K562 (cell line): Measurements from ENCODE around the gene MAP1LC3B2. TPM values are rescaled to one million over a fixed set of nuclear protein-coding genes. Genes with fewer than 3 reads are reported as not detected.
A peak's percentile ranks its signal among the peaks of the same experiment; 100 is the strongest.

ENCODE experiments used
- ATAC-seq: fragments of 200-7000 bp; cut with Tn5 transposase; 3 replicates; pipeline ENCODE4 v1.9.1; 2020; ENCODE audit warnings: moderate library complexity
- BruUV-seq: library from RNA; stranded (reverse); fragments of 400-500 nt; replicated peaks from 2 replicates; lab custom pipeline; 2021; lab: Mats Ljungman, UMichigan
- CTCF ChIA-PET: fragments of 300-600 bp; formaldehyde crosslinking; extraction: SDS; loops from one replicate; lab custom pipeline; 2021; ENCODE audit warnings: low intra/inter-chr PET ratio; lab: Yijun Ruan, JAX
- POLR2A ChIA-PET: fragments of 300-600, 350-650 bp; sonication (Branson Sonifier 250); formaldehyde crosslinking; extraction: SDS; loops from one replicate; lab custom pipeline; 2021; ENCODE audit warnings: antibody characterized with exemption, inconsistent platforms; lab: Yijun Ruan, JAX
- DNase-seq, 4 experiments: peaks; one replicate each; pipeline versions ENCODE4 v3.0.0 to v3.0.0-alpha.2; 2011 to 2018; ENCODE audit warnings: low spot score in 3 of 4, mixed read lengths in 3 of 4; ENCODE audit errors: extremely low read depth in 1 of 4
- FAIRE-seq: peaks from 2 replicates; lab custom pipeline; 2011; peaks lifted over from hg19 to GRCh38; lab: Jason Lieb, UNC
- H2AFZ ChIP-seq: 2 replicates; pipeline ENCODE4 v1.6.0; 2011; ENCODE audit warnings: low read depth, low read length, control low read depth, inconsistent platforms
- H3K27ac ChIP-seq: fragments of 200-600 bp; 3 replicates; pipeline ENCODE4 v1.8.0; 2011; ENCODE audit warnings: low read depth, mild to moderate bottlenecking, control low read depth, inconsistent platforms, low read length, moderate library complexity, mixed read lengths; ENCODE audit errors: extremely low read depth
- H3K27me3 ChIP-seq, 2 experiments: fragments of 300-600 bp in 1 of 2; 2 replicates in 1 of 2; 3 replicates in 1 of 2; pipeline versions ENCODE4 v1.6.0 to v1.8.0; 2011; ENCODE audit warnings: inconsistent platforms in 2 of 2, low read length in 2 of 2, mild to moderate bottlenecking in 1 of 2, mixed read lengths in 1 of 2, moderate library complexity in 1 of 2; ENCODE audit not compliant: control insufficient read depth in 2 of 2, insufficient read depth in 2 of 2
- H3K36me3 ChIP-seq: fragments of 300-600 bp; 3 replicates; pipeline ENCODE4 v1.8.0; 2011; ENCODE audit warnings: mild to moderate bottlenecking, low read length, inconsistent platforms; ENCODE audit not compliant: control insufficient read depth, insufficient read depth
- H3K4me1 ChIP-seq, 2 experiments: fragments of 200-600 bp in 1 of 2; replicated peaks in 1 of 2; 2 replicates in 1 of 2; 3 replicates in 1 of 2; pipeline versions ENCODE4 v1.5.1 to v1.8.0; 2011; ENCODE audit warnings: inconsistent platforms in 2 of 2, low read length in 2 of 2, mild to moderate bottlenecking in 1 of 2, mixed read lengths in 1 of 2, moderate library complexity in 1 of 2; ENCODE audit not compliant: control insufficient read depth in 2 of 2, insufficient read depth in 2 of 2
- H3K4me2 ChIP-seq: 2 replicates; pipeline ENCODE4 v1.6.1; 2011; ENCODE audit warnings: low read length, control low read depth, inconsistent platforms, mixed read lengths; ENCODE audit not compliant: insufficient read depth
- H3K4me3 ChIP-seq: fragments of 200-600 bp; sonication (generic), shearing (Covaris generic); 2 replicates; pipeline ENCODE4 v1.5.1; 2016; ENCODE audit warnings: control low read depth, inconsistent platforms
- H3K79me2 ChIP-seq: fragments of 200-600 bp; 3 replicates; pipeline ENCODE4 v1.8.0; 2011; ENCODE audit warnings: low read length, inconsistent platforms; ENCODE audit not compliant: control insufficient read depth, insufficient read depth
- H3K9ac ChIP-seq, 2 experiments: 2 replicates each; pipeline versions ENCODE4 v1.6.0 to v1.6.1; 2011; ENCODE audit warnings: low read depth in 2 of 2, low read length in 2 of 2, control low read depth in 1 of 2, inconsistent platforms in 1 of 2, mild to moderate bottlenecking in 1 of 2, mixed read lengths in 1 of 2; ENCODE audit not compliant: insufficient read depth in 1 of 2
- H3K9me1 ChIP-seq: one replicate; pipeline ENCODE4 v1.6.0; 2011; ENCODE audit warnings: inconsistent platforms, mild to moderate bottlenecking, low read length, moderate library complexity; ENCODE audit not compliant: control insufficient read depth, insufficient read depth
- H3K9me3 ChIP-seq: replicated peaks from 2 replicates; pipeline ENCODE4 v1.5.1; 2011; ENCODE audit warnings: low read depth, low read length, inconsistent platforms; ENCODE audit not compliant: control insufficient read depth, insufficient read depth
- H4K20me1 ChIP-seq: replicated peaks from 2 replicates; pipeline ENCODE4 v1.6.1; 2011; ENCODE audit warnings: low read length, inconsistent platforms, mixed read lengths; ENCODE audit not compliant: control insufficient read depth, insufficient read depth
- ADNP ChIP-seq: fragments of 200-800 bp; sonication (Bioruptor generic); IDR thresholded peaks from 2 replicates; pipeline ENCODE4 v1.6.1; 2016; ENCODE audit warnings: missing genetic modification characterization, missing compliant biosample characterization
- BCOR ChIP-seq: fragments of 450-650 bp; IDR thresholded peaks from 2 replicates; pipeline ENCODE4 v1.6.1; 2016
- CXXC5 ChIP-seq: fragments of 250-450 bp; sonication (Bioruptor Pico); IDR thresholded peaks from 2 replicates; pipeline ENCODE4 v1.8.0; 2022; ENCODE audit warnings: inconsistent platforms, mild to moderate bottlenecking, moderate library complexity
- HDAC2 ChIP-seq: fragments of 450-650 bp; IDR thresholded peaks from 2 replicates; pipeline ENCODE4 v1.6.1; 2016; ENCODE audit warnings: mild to moderate bottlenecking
- KDM1A ChIP-seq, 2 experiments: fragments of 450-650 bp; IDR thresholded peaks; 2 replicates each; pipeline ENCODE4 v1.6.1; 2016; ENCODE audit warnings: mild to moderate bottlenecking in 2 of 2
- LEF1 ChIP-seq: fragments of 450-650 bp; IDR thresholded peaks from 2 replicates; pipeline ENCODE4 v1.6.1; 2016; ENCODE audit warnings: mild to moderate bottlenecking
- NFIC ChIP-seq: fragments of 450-650 bp; IDR thresholded peaks from 2 replicates; pipeline ENCODE4 v1.6.1; 2017; ENCODE audit warnings: mild to moderate bottlenecking, inconsistent platforms
- NFIX ChIP-seq: fragments of 250-450 bp; sonication (Bioruptor Pico); IDR thresholded peaks from 2 replicates; pipeline ENCODE4 v1.4.0; 2020; ENCODE audit warnings: low read depth, mild to moderate bottlenecking, moderate library complexity
- RBM25 ChIP-seq: fragments of 200-400 bp; formaldehyde crosslinking; IDR thresholded peaks from 2 replicates; pipeline ENCODE4 v1.6.1; 2018; ENCODE audit warnings: low read length, low read depth, moderate library complexity; ENCODE audit not compliant: severe bottlenecking
- STAT5A ChIP-seq: IDR thresholded peaks from 2 replicates; pipeline ENCODE4 v1.6.1; 2012; ENCODE audit warnings: low read length, inconsistent platforms, borderline replicate concordance
- ZFX ChIP-seq: sonication (generic); formaldehyde crosslinking; IDR thresholded peaks from 2 replicates; pipeline ENCODE4 v1.8.0; 2022; ENCODE audit warnings: mild to moderate bottlenecking, missing genetic modification reagents, moderate library complexity
- ZNF592 ChIP-seq: fragments of 450-650 bp; IDR thresholded peaks from 2 replicates; pipeline ENCODE4 v1.6.1; 2017; ENCODE audit warnings: antibody characterized with exemption, mild to moderate bottlenecking
- WGBS: fragments of 100-300 bp; shearing (Covaris generic); methylation state at CpG from one replicate; pipeline ENCODE4 v1.1.6; 2016; ENCODE audit warnings: low coverage, mixed read lengths; ENCODE audit not compliant: insufficient coverage; ENCODE audit errors: missing lambda C conversion rate; 5-methylcytosine and 5-hydroxymethylcytosine counted together
- in situ Hi-C: fragments of 300-500 bp; cut with MboI; formaldehyde crosslinking; loops from 4 replicates; pipeline ENCODE4 v1.15.0; 2018; ENCODE audit warnings: inconsistent platforms, mixed read lengths
- intact Hi-C: fragments of 100-400 bp; cut with micrococcal nuclease; formaldehyde crosslinking; loops from 2 replicates; pipeline ENCODE4 v1.14.2; 2022
- polyA plus RNA-seq, 8 experiments: library from polyadenylated mRNA; depleted of rRNA in 4 of 8; stranded (reverse) in 5 of 8; unstranded in 3 of 8; fragments of >200 nt; fragmentation: Nextera tagmentation in 2 of 8; fragmentation: Illumina TruSeq in 1 of 8; extraction: Ambion mirVana in 2 of 8; extraction: Trizol in 1 of 8; gene quantifications; 2 replicates each; pipeline versions ENCODE4 v1.2.1 to v1.2.3, GENCODE V29; 2011 to 2014; ENCODE audit warnings: inconsistent platforms in 1 of 8, missing spikeins in 1 of 8
- total RNA-seq, 7 experiments: library from RNA; depleted of rRNA in 6 of 7; stranded (reverse); fragments of >200 nt in 6 of 7; fragmentation: Illumina TruSeq in 2 of 7; extraction: Trizol in 2 of 7; gene quantifications; 2 replicates each; pipeline versions ENCODE4 v1.2.1 to v1.2.3, GENCODE V29; 2011 to 2021; ENCODE audit warnings: low replicate concordance in 1 of 7

MAP1LC3B2 gene
- total and polyA plus RNA-seq, 9 of the 15 experiments (the other 6 are each of a cell fraction or from before 2014, with no cell fraction given) = 0.53 to 2.8 (median 0.76) TPM; not detected in 2

DNA sequence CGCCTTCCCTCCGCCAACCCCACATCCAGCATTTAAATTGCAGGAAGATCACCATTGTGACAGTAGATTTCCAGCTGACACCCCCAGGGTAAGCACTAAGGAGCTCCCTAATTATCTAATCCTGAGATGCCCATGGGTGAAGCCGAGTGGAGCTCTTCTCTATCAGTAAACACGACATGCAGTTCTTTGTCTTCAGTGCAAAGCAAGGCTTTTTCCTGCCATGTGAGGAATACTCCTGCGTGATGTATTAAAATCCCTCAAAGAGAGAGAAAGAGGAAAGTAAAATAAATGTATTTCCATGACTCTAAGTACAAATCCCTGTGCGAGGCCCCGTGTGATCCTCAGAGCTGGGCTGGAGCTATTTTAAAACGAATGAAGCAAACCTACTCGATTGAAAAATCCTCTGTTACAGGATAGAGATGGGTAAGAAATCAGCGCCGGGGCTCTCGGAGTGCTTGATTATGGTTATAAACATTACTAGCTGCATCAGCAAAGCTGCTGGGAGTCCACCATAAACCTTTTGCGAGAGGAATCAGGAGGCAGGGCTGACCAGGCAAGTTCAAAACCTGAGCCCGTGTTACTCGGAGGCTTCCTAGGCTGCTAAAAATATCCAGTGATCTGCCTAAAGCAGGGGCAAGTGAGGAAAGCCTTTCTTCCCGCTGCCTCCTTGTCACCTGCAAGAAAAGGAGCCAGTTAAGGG, 61.5 kb downstream of the MAP1LC3B2 start (continued):
- no peak for TF ChIP-seq ZNF592
- no peak for TF ChIP-seq LEF1
- TF ChIP-seq ZFX (CRISPR knock-in tag) = no peak
- no peak for TF ChIP-seq NFIC
- TF ChIP-seq NFIX = no peak

GRCh38 chr12:116621194-116621593, 62.0 kb downstream of the MAP1LC3B2 start:
- BruUV-seq = no TSS peak
- CTCF ChIA-PET = no interaction called here

More at GRCh38 chr12:116621194-116621593, 62.0 kb downstream of the MAP1LC3B2 start:
- H3K9me1 ChIP-seq = no peaks in the 10 kb centered on the region
- TF ChIP-seq STAT5A (no peak), ADNP (tag) (peak; percentile 63; the same call in 1 of the 2 replicates), HDAC2 (peak; percentile 30; the same call in 1 of the 2 replicates), CXXC5 (CRISPR knock-in tag) (no peak), RBM25 (peak; percentile 63), BCOR (peak; percentile 39; the same call in 1 of the 2 replicates), KDM1A (IDR thresholded peaks at IDR 0.05) (0 out of 4 replicates have a peak, but pooled peaks of 1 of the 2 experiments have one; percentile 12)
- intact Hi-C loops = no loop called here
- H3K27ac ChIP-seq = no peak overlapping the region
- DNase-seq (no peak), FAIRE-seq (no peak), ATAC-seq (no peak)
- POLR2A ChIA-PET = interaction anchor here (0.6 kb wide), 1 partner anchor 1022 kb away, joined by 3 read pairs; no protein-coding TSS in a partner anchor
- H3K79me2 ChIP-seq = no peaks in the 10 kb centered on the region
- H3K36me3 ChIP-seq = no peaks in the 10 kb centered on the region
- H2AFZ ChIP-seq = 0 out of 2 replicates have a peak overlapping the region, but pooled peaks have one; percentile 14
- H3K9ac ChIP-seq = no peak overlapping the region
- 12% methylated on average over 4 of the region's 4 CpGs for WGBS
- H3K4me2 ChIP-seq = no peak overlapping the region
- H3K4me3 ChIP-seq = no peak overlapping the region
- peaks cover 2% of the 10 kb centered on the region for H3K9me3 ChIP-seq
- no peaks in the 10 kb centered on the region for H4K20me1 ChIP-seq
- H3K27me3 ChIP-seq = peaks cover 0 to 6% of the 10 kb centered on the region in 2 experiments; a peak in 3 of 5 replicates
- peaks cover 0 to 1% of the 10 kb centered on the region in 2 experiments; a peak in 3 of 5 replicates for H3K4me1 ChIP-seq
- in situ Hi-C loops = no loop called here
